Adrenal gland (tissue), 12 donors: ENCODE measurements around the gene MAT2A. TPM values are rescaled to one million over a fixed set of nuclear protein-coding genes. Genes with fewer than 3 reads are reported as not detected.

ENCODE experiments used
- DNase-seq, 7 donors: peaks; one replicate each; pipeline ENCODE4 v3.0.0-alpha.2; 2019 to 2020
- H3K27ac ChIP-seq, 5 donors: fragments of 200-600 bp; sonication (generic) in 4 of 5; 1 replicate in 3 of 5; 2 replicates in 2 of 5; pipeline versions ENCODE4 v1.5.1 to v1.8.0; 2016 to 2020; ENCODE audit warnings: mild to moderate bottlenecking in 1 of 5
- H3K27me3 ChIP-seq: fragments of 200-600 bp; 2 replicates; pipeline ENCODE4 v1.8.0; 2021
- H3K36me3 ChIP-seq, 2 donors: fragments of 200-600 bp; replicated peaks in 1 of 2; 1 replicate in 1 of 2; 2 replicates in 1 of 2; pipeline versions ENCODE4 v1.5.1 to v1.8.0; 2018 to 2022
- H3K4me1 ChIP-seq, 2 donors: fragments of 200-600 bp; replicated peaks in 1 of 2; 1 replicate in 1 of 2; 2 replicates in 1 of 2; pipeline versions ENCODE4 v1.5.1 to v1.8.0; 2018 to 2021
- H3K4me3 ChIP-seq, 4 donors: fragments of 200-600 bp; sonication (generic) in 3 of 4; one replicate each; pipeline ENCODE4 v1.5.1; 2016 to 2018
- H3K9me3 ChIP-seq, 3 donors: fragments of 200-600 bp; sonication (generic) in 1 of 3; replicated peaks in 1 of 3; 1 replicate in 2 of 3; 2 replicates in 1 of 3; pipeline versions ENCODE4 v1.5.1 to v1.8.0; 2016 to 2021
- CTCF ChIP-seq, 6 experiments: fragments of 450-650 bp in 4 of 6; fragments of 200-600 bp in 2 of 6; sonication (generic) in 1 of 6; IDR thresholded peaks; 1 replicate in 5 of 6; 2 replicates in 1 of 6; pipeline versions ENCODE4 v1.5.1 to v1.8.0; 2016 to 2021; ENCODE audit warnings: antibody characterized with exemption in 6 of 6, mild to moderate bottlenecking in 2 of 6, moderate library complexity in 1 of 6
- POLR2A ChIP-seq, 2 donors: fragments of 450-650 bp; IDR thresholded peaks; one replicate each; pipeline ENCODE4 v1.6.1; 2017; ENCODE audit warnings: antibody characterized with exemption in 2 of 2, mild to moderate bottlenecking in 2 of 2, moderate library complexity in 1 of 2
- WGBS, 4 donors: extraction: QIAGEN DNeasy Blood & Tissue Kit in 2 of 4; methylation state at CpG; one replicate each; pipeline versions ENCODE4 v1.1.5 to v1.1.7; 2013 to 2017; 5-methylcytosine and 5-hydroxymethylcytosine counted together
- intact Hi-C, 2 donors: fragments of 100-400 bp; cut with DNase I; formaldehyde crosslinking; loops; one replicate each; pipeline versions ENCODE4 v1.14.1 to v1.15.0; 2022 to 2023
- polyA plus RNA-seq, 3 donors: library from polyadenylated mRNA; stranded (reverse); fragments of 200-250 nt in 2 of 3; fragments of 350-450 nt in 1 of 3; fragmentation: Illumina TruSeq in 1 of 3; extraction: RNeasy Lipid Tissue Mini Kit (QIAGEN cat#74804) in 1 of 3; gene quantifications; one replicate each; pipeline ENCODE4 v1.2.3, GENCODE V29; 2013 to 2014
- total RNA-seq, 9 donors: library from RNA; depleted of rRNA in 4 of 9; stranded (reverse); fragments of >200 nt in 4 of 9; fragments of 120-200 nt in 1 of 9; fragmentation: NEBNext Ultra II Directional in 1 of 9; extraction: Animal tissue kit (Norgen Biotek cat#: 25700) in 1 of 9; gene quantifications; one replicate each; pipeline versions ENCODE4 v1.1.0 to v1.2.4, GENCODE V29; 2013 to 2023
- donor health status: healthy with polysubstance abuse.
- donor health status: Bipolar disorder and iron deficiency.
- donor health status: DM: yes; HTN: yes; CAD: no.
- donor health status: DM: no; HTN: no; CAD: no.
- donor health status: DM: no; HTN: no; CAD: no.
- donor health status: DM: yes; HTN: yes; CAD: no.

The MAT2A gene
- total and polyA plus RNA-seq, 12 donors, result 41.1 to 429 (median 148) TPM

GRCh38 chr2:85548608-85548900, 9.6 kb downstream of the MAT2A start:
- Histone ChIP-seq H3K36me3 (peaks cover 0 to 65% of the 10 kb centered on the region in 2 donors), H3K27me3 (no peaks in the 10 kb centered on the region), H3K4me3 (no peak overlapping the region), H3K4me1 (peaks cover 0 to 34% of the 10 kb centered on the region in 2 donors), H3K27ac (peak overlapping the region in 3 of 5 donors; percentile 6 to 20 (median 13)), H3K9me3 (no peaks in the 10 kb centered on the region)
- intact Hi-C loops, result no loop called here
- TF ChIP-seq POLR2A (IDR thresholded peaks at IDR 0.05) (no peak), CTCF (IDR thresholded peaks at IDR 0.05) (no peak)
- no peak for DNase-seq
- 50 to 61% (median 56%) methylated on average over 2 of the region's 2 CpGs for WGBS, 4 donors

- H3K36me3 ChIP-seq, result peaks cover 0 to 65% of the 10 kb centered on the region in 2 donors
- 86 to 93% (median 91%) methylated on average over 10 of the region's 10 CpGs for WGBS, 4 donors
- H3K27ac ChIP-seq, result peak overlapping the region in 2 of 5 donors; percentile 13 to 16
- peaks cover 0 to 32% of the 10 kb centered on the region in 2 donors for H3K4me1 ChIP-seq
- no peak for DNase-seq
- no peaks in the 10 kb centered on the region for H3K27me3 ChIP-seq
- intact Hi-C loops, result no loop called here
- no peaks in the 10 kb centered on the region for H3K9me3 ChIP-seq
- H3K4me3 ChIP-seq, result no peak overlapping the region
- TF ChIP-seq CTCF (IDR thresholded peaks at IDR 0.05) (no peak), POLR2A (IDR thresholded peaks at IDR 0.05) (no peak)
Observed at GRCh38 chr2:85549095-85549494, 10.1 kb downstream of the MAT2A start.

GRCh38 chr2:85549826-85550225, 10.9 kb downstream of the MAT2A start:
- Histone ChIP-seq H3K4me1 (peaks cover 0 to 31% of the 10 kb centered on the region in 2 donors), H3K36me3 (peaks cover 0 to 65% of the 10 kb centered on the region in 2 donors), H3K4me3 (no peak overlapping the region), H3K27me3 (no peaks in the 10 kb centered on the region), H3K9me3 (no peaks in the 10 kb centered on the region), H3K27ac (peak overlapping the region in 2 of 5 donors; percentile 52 to 56)
- TF ChIP-seq POLR2A (IDR thresholded peaks at IDR 0.05), result no peak
- TF ChIP-seq CTCF (IDR thresholded peaks at IDR 0.05), result no peak
- WGBS, 4 donors, result 48 to 74% (median 56%) methylated on average over 4 of the region's 4 CpGs
- no peak for DNase-seq
- intact Hi-C loops, result loop anchor here in 1 of 2 donors (2.0 kb wide), 1 partner anchor 129 kb away; no protein-coding TSS in a partner anchor

GRCh38 chr2:85550486-85550885, 11.5 kb downstream of the MAT2A start:
- H3K27me3 ChIP-seq, result no peaks in the 10 kb centered on the region
- peaks cover 0 to 61% of the 10 kb centered on the region in 2 donors for H3K36me3 ChIP-seq
- no peaks in the 10 kb centered on the region for H3K9me3 ChIP-seq
- peak in 2 of 7 donors; percentile 33 to 36 for DNase-seq
- WGBS, 4 donors, result 79 to 96% (median 87%) methylated on average over 10 of the region's 10 CpGs
- H3K27ac ChIP-seq, result peak overlapping the region in 2 of 5 donors; percentile 52 to 56
- no peak overlapping the region for H3K4me3 ChIP-seq
- intact Hi-C loops, result loop anchor here in 1 of 2 donors (2.0 kb wide), 1 partner anchor 130 kb away; no protein-coding TSS in a partner anchor
- TF ChIP-seq POLR2A (IDR thresholded peaks at IDR 0.05) (no peak), CTCF (IDR thresholded peaks at IDR 0.05) (no peak)
- H3K4me1 ChIP-seq, result peaks cover 0 to 25% of the 10 kb centered on the region in 2 donors
